Mesodermal cell (in vitro differentiated cells): Measurements from ENCODE around the gene MKLN1.

ENCODE experiments used
- H3K27ac ChIP-seq: 2 replicates; pipeline ENCODE4 v1.7.0; 2013; ENCODE audit warnings: mild to moderate bottlenecking, low read depth, low read length, moderate library complexity; ENCODE audit not compliant: severe bottlenecking
- H3K36me3 ChIP-seq: 2 replicates; pipeline ENCODE4 v1.7.1; 2013; ENCODE audit warnings: mild to moderate bottlenecking, low read length, moderate library complexity; ENCODE audit not compliant: control insufficient read depth, insufficient read depth
- H3K4me1 ChIP-seq: one replicate; pipeline ENCODE4 v1.7.1; 2013; ENCODE audit warnings: mild to moderate bottlenecking, low read length; ENCODE audit not compliant: insufficient read depth, control insufficient read depth, poor library complexity, severe bottlenecking
- H3K4me3 ChIP-seq: 2 replicates; pipeline ENCODE4 v1.7.0; 2013; ENCODE audit warnings: low read length, control low read depth, mild to moderate bottlenecking; ENCODE audit not compliant: insufficient read depth, poor library complexity, severe bottlenecking; ENCODE audit errors: extremely low read depth
- H3K9me3 ChIP-seq: 2 replicates; pipeline ENCODE4 v1.7.1; 2013; ENCODE audit warnings: mild to moderate bottlenecking, low read length, moderate library complexity; ENCODE audit not compliant: control insufficient read depth
- WGBS, 2 experiments: methylation state at CpG; one replicate each; pipeline ENCODE4 v1.1.5; 2013; ENCODE audit warnings: missing lambda C conversion rate in 2 of 2; ENCODE audit not compliant: insufficient coverage in 2 of 2; 5-methylcytosine and 5-hydroxymethylcytosine counted together

Gene MKLN1

DNA sequence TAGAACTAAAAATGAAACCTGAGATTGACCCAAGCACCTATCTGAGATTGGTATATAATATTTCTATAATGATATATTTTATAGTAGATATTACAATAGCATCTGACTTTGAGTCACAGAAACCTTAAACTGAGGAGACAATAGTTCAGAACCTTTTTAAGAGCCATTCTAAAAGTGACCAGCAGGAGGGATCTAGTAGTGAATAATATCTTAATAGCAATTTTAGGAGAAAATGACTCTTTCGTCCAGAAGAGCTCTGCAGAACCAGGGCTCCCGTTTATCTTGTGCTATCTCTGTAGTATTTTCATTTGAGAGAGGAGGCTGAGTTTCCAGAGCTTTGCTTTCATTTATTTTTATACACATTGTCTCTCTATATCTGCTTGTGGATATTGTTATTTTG is 160.7 kb downstream of the MKLN1 start:
- Histone ChIP-seq H3K9me3 (no peaks in the 10 kb centered on the region), H3K4me3 (no peak overlapping the region), H3K36me3 (peaks cover 19% of the 10 kb centered on the region), H3K4me1 (peaks cover 8% of the 10 kb centered on the region), H3K27ac (no peak overlapping the region)
- WGBS, 2 experiments = 100% methylated on average over 2 of the region's 2 CpGs; no CpG with 5 or more reads in 1 of the 2 experiments

DNA sequence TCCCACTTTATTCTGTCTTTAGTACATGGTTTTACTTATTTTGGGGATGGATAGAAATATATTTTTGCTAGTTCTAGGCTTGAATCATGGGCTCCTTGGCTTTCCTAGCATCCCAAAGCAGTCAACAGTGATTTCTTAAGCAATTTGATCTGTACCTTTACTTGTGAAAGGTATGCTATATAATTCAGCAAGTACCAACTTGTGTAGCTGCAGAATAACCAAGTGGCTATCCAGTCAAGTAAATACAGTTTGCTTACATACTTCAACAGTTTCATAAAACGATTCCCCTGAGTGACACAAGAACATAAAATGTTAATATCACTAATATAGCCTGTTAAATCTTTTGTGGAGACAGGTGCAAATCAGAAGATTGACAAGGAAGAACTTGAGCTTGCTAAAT is 161.5 kb downstream of the MKLN1 start:
- WGBS, 2 experiments = no CpG with 5 or more reads among the region's 1 CpG
- Histone ChIP-seq H3K4me1 (peaks cover 8% of the 10 kb centered on the region), H3K4me3 (no peak overlapping the region), H3K9me3 (no peaks in the 10 kb centered on the region), H3K36me3 (peaks cover 14% of the 10 kb centered on the region), H3K27ac (no peak overlapping the region)

DNA sequence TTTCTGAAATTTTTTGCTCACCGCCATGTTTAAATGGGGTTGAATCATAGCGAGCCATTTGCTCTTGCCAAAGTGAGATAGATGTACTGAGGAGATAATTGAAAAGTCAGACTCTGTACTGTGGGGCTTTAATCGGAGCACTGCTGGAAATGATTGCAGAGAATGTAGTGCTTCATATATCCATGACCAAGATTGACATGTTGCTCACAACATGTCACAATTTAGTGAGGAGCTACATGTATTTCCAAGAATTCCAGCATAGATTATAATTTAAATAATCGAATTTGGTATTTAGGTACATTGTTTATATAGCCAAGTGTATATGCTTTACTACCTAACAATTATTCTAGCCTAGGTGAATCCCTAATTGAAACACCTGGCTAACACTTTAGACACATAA is 162.2 kb downstream of the MKLN1 start:
- Histone ChIP-seq H3K4me1 (peaks cover 8% of the 10 kb centered on the region), H3K36me3 (peaks cover 16% of the 10 kb centered on the region), H3K4me3 (no peak overlapping the region), H3K9me3 (no peaks in the 10 kb centered on the region), H3K27ac (no peak overlapping the region)
- WGBS, 2 experiments = 80 to 96% methylated on average over 1 to 3 of the region's 4 CpGs

DNA sequence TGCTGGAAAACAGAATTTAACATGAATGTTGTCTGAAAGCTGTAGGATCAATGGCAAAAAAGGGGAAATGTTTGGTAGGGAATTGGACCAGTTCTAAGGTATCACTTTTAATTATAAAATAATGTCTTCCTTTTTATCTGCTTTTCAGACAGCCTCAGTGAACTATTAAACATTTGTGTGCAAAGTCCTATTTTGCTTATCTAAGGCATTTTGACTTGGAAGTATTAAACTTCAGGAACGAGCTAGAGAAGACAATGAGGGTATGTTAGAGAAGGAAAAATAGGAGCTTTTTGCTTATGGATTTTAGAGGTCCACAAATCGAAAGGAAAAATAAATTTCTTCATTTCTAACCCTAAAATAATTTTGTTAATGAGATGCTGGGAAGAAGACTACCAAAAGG is 165.4 kb downstream of the MKLN1 start:
- H3K9me3 ChIP-seq = no peaks in the 10 kb centered on the region
- WGBS, 2 experiments = 100% methylated on average over 1 of the region's 2 CpGs; no CpG with 5 or more reads in 1 of the 2 experiments
- peak overlapping the region; percentile 7 for H3K27ac ChIP-seq
- H3K4me1 ChIP-seq = no peaks in the 10 kb centered on the region
- H3K36me3 ChIP-seq = peaks cover 27% of the 10 kb centered on the region
- H3K4me3 ChIP-seq = no peak overlapping the region

DNA sequence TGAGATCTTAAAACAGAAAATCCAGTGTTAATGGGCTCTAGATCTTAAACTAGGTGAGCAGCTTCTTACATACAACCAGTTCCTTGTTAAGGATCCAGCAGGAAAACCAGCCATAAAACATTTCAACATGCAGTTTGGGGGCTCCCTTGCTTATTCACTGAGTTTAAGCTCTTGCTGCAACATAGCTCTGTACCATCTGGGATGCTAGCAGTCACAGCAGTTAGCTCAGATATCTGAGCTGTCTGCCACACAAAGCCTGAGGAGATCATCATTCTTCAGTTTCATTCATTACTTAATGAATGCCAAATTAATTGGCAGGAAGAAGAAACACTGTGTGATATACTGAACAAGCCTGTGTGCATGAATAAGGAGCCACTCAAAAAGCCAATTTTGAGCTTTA is 165.9 kb downstream of the MKLN1 start:
- Histone ChIP-seq H3K4me1 (no peaks in the 10 kb centered on the region), H3K9me3 (no peaks in the 10 kb centered on the region), H3K27ac (peak overlapping the region; percentile 7), H3K4me3 (no peak overlapping the region), H3K36me3 (peaks cover 31% of the 10 kb centered on the region)

DNA sequence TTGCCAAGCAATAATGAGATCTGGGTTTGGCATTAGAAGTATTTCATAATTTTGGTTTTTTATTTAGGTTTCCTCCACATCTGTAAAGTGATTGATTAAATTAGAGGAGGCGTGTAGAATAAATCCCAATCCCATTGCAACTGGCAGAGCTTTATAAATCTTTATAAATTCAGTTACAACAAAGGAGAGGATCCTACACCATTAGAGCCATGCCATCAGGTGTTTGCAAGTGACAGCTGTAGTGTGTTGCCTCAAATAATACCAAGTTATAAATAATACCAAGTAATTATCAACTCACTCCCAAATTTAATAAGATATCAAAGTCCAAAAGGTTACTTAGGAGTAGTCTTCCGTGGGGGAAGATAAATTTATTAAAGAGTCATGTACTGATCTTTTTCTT is 166.5 kb downstream of the MKLN1 start:
- no peaks in the 10 kb centered on the region for H3K4me1 ChIP-seq
- peaks cover 36% of the 10 kb centered on the region for H3K36me3 ChIP-seq
- no peaks in the 10 kb centered on the region for H3K9me3 ChIP-seq
- WGBS, 2 experiments = no CpG with 5 or more reads among the region's 2 CpGs
- H3K4me3 ChIP-seq = no peak overlapping the region
- H3K27ac ChIP-seq = no peak overlapping the region

DNA sequence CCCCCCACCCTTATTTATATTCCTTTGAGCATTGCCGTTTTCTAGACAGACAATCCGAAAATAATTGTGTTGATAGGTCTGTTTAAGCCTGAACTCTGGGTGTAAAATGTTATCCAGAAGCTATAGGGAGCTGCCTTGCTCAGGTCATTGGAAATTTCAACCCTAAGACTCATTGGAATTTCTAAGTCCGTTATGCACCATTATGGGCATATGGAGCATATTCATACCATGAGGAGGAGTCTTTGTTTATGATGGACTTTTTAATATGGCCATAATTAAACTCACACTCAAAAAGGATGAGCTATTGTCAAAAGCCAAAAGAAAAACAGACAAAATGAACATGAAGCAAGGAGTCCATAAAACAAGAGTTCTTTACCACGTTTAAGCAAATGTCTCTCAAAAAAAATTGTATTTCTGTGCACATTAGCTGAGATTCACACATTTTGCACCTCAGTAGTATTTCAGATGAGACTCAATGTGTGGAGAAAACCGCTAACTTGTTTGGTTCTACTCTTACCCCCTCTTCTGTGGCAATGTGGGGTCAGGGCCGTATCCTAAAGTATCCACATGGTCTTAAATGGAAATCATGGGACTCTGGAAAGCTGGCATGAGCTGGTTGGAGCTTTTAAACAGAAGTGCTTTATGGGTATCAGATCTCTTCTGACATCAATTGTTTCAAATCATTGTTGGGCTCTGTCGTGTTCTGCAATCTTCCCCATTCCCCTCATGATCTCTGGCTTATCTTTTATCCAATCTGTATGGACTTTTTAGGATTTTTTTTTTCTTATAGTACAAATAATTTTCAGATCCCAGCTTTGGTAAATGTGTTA is 168.2 kb downstream of the MKLN1 start:
- H3K36me3 ChIP-seq = peaks cover 45% of the 10 kb centered on the region
- no peak overlapping the region for H3K4me3 ChIP-seq
- no peak overlapping the region for H3K27ac ChIP-seq
- 95 to 100% methylated on average over 1 to 4 of the region's 7 CpGs for WGBS, 2 experiments
- no peaks in the 10 kb centered on the region for H3K9me3 ChIP-seq
- no peaks in the 10 kb centered on the region for H3K4me1 ChIP-seq

DNA sequence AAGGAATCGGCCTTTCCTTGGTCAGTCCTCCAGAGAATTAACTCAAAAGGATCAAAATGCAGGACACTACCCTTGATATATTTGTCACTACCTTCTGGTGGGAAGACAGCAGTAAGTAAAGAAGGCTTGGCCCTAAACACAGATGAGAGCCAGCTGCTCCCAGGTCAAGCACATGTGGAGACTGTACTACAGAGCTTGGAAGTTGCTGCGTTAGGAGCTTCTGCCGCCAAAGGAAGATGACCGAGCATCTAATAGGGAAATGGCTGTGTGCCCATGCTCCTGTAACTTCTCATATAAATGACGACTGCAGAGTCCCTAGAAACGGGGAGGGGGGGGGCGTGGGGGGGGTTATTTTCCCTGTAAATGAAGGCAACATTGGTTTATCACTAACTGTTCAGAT is 169.8 kb downstream of the MKLN1 start:
- WGBS, 2 experiments = 80 to 87% methylated on average over 1 to 3 of the region's 7 CpGs
- Histone ChIP-seq H3K27ac (peak overlapping the region; percentile 26), H3K4me1 (peaks cover 2% of the 10 kb centered on the region), H3K9me3 (no peaks in the 10 kb centered on the region), H3K4me3 (no peak overlapping the region), H3K36me3 (peaks cover 53% of the 10 kb centered on the region)

DNA sequence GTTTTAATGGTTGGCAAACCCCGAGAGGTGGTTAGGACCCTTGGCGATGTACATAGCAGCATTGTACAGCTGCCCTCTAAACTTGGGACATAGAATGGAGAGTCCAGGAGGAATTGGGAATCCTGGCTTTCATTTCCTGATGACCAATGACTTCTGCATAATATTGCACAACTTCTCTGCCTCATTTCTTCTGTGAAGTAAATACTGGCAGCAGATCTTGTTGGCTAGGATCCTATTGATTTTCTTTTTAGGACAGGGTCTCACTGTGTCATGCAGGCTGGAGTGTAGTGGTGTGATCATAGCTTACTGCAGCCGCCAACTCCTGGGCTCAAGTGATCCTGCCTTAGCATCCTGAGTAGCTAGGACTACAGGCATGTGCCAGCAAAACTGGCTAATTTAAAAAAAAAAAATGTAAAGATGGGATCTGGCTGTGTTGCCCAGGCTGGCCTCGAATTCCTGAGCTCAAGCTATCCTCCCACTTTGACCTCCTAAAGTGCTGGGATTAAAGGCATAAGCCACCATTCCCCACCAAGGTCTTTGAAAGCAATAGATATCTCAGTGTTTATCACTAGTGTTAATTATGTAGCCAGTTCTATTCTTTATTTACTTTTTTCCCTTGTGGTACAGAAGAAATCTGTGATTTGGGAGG is 170.7 kb downstream of the MKLN1 start:
- Histone ChIP-seq H3K27ac (no peak overlapping the region), H3K4me3 (no peak overlapping the region), H3K9me3 (no peaks in the 10 kb centered on the region), H3K4me1 (peaks cover 5% of the 10 kb centered on the region), H3K36me3 (peaks cover 62% of the 10 kb centered on the region)
- WGBS, 2 experiments = 83 to 97% methylated on average over 3 to 4 of the region's 4 CpGs

DNA sequence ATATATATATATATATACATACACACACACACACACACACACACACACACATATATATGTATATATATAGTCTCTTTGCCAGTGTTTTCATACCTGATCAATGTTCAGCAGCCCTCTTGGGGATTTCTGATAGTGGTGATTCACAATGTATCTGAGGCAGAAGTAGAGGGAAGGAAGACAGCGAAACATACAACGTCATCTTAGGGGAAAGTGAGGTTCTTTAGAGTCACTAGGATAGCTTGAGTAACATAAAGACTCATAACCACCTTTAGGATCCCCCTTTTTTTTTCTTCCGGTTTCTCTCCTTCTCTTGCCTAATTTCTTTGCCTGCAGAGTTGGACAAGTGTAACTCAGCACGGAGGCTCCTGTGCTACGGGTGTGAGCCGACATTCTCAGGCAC is 172.1 kb downstream of the MKLN1 start:
- peaks cover 75% of the 10 kb centered on the region for H3K36me3 ChIP-seq
- no peak overlapping the region for H3K27ac ChIP-seq
- H3K4me3 ChIP-seq = no peak overlapping the region
- WGBS, 2 experiments = 94 to 100% methylated on average over 2 to 4 of the region's 6 CpGs
- peaks cover 7% of the 10 kb centered on the region for H3K4me1 ChIP-seq
- no peaks in the 10 kb centered on the region for H3K9me3 ChIP-seq

DNA sequence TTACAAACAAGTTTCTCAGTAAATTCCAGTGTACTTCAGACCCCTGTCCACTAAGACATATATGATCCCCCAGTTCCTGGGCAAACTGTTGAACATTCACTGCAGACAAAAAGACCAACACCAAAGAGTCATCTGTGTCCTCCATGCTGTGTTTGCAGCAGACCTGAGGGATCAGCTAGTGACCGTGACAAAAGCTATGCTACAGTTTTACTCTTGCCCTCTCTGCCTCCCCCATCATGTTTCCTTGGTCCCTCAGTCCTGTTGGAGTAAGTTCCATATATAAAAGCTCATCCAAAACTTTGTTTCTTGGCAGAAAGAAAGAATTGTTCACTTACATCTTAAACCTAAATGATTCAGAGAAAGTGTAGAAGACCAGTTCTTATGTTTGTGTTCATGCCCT is 172.7 kb downstream of the MKLN1 start:
- peaks cover 7% of the 10 kb centered on the region for H3K4me1 ChIP-seq
- peak overlapping the region; percentile 13 for H3K27ac ChIP-seq
- peaks cover 76% of the 10 kb centered on the region for H3K36me3 ChIP-seq
- H3K9me3 ChIP-seq = no peaks in the 10 kb centered on the region
- WGBS, 2 experiments = 50 to 86% methylated on average over 1 of the region's 1 CpG
- no peak overlapping the region for H3K4me3 ChIP-seq
